ENCODE results near the gene SLC9B1.
A peak's percentile ranks its signal among the peaks of the same experiment; 100 is the strongest.
"Not testable (repeated sequence)": the region's sequence is repeated elsewhere in the genome, so short reads cannot be mapped to it uniquely, and the experiment has no call there.

Gene SLC9B1

DNA sequence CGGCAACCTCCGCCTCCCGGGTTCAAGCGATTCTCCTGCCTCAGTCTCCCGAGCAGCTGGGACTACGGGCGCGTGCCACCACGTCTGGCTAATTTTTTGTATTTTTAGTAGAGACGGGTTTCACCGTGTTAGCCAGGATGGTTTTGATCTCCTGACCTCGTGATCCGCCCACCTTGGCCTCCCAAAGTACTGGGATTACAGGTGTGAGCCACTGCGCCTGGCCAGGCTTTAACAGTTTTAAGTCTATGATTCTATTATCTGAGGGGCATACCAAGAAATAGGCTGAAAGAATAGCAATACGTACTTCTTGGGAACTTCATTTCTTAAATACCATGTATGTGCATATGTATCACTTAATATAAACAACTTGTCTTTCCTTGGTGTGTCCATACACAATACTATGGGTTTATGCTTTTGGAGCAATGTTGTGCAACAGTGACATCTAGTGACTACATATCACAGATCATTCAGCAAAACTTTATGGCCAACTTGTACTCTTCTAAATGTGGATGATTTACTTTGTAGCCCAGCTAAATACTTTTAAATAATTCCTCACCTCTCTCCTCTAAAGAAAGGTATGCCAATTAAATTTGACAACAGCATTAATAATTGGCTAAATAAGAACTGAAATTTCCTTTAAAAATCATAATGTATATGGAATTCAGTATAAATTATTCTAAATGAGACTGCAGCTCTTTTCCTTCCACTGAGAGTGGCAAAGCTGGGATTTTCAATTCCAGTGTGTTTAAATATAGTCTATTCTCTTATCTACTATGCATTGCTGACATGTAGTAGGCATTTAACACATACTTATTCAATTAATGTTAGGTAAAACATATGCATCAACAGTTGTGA, 10.4 kb downstream of the SLC9B1 start:
- H3K27ac ChIP-seq = no peak overlapping the region
- TF ChIP-seq, protein P1, sequence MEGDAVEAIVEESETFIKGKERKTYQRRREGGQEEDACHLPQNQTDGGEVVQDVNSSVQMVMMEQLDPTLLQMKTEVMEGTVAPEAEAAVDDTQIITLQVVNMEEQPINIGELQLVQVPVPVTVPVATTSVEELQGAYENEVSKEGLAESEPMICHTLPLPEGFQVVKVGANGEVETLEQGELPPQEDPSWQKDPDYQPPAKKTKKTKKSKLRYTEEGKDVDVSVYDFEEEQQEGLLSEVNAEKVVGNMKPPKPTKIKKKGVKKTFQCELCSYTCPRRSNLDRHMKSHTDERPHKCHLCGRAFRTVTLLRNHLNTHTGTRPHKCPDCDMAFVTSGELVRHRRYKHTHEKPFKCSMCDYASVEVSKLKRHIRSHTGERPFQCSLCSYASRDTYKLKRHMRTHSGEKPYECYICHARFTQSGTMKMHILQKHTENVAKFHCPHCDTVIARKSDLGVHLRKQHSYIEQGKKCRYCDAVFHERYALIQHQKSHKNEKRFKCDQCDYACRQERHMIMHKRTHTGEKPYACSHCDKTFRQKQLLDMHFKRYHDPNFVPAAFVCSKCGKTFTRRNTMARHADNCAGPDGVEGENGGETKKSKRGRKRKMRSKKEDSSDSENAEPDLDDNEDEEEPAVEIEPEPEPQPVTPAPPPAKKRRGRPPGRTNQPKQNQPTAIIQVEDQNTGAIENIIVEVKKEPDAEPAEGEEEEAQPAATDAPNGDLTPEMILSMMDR (IDR thresholded peaks at IDR 0.05; ENCODE audit: low read depth, low read length) = peak; percentile 65
- no peaks in the 10 kb centered on the region for H3K9me3 ChIP-seq (ENCODE audit: severe bottlenecking)
- H3K4me3 ChIP-seq (ENCODE audit: low read depth, low read length) = no peak overlapping the region
- DNase-seq = peak; percentile 22
- no peaks in the 10 kb centered on the region for H3K27me3 ChIP-seq (ENCODE audit: insufficient read depth, low read depth, severe bottlenecking)
- no peaks in the 10 kb centered on the region for H3K36me3 ChIP-seq

DNA sequence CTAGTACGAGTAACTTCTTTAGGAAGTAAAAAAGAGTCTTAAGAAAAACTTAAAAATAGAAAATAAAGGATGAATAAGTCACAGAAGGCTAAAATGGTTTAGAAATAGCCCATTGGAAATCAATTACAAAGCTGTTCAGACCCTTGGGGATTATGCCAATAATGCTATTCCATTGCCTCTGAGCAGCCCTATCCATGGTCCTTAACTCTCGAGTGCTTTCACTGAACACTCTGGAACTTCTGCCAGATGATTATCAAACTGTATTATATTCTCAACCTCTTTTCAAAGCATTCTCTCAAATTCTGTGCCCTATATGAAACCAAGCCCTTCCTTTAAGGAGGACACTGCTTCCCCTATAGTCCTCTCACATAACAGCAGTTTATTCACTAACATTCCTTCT, 17.0 kb downstream of the SLC9B1 start:
- Histone ChIP-seq H3K36me3 (no peaks in the 10 kb centered on the region), H3K4me3 (ENCODE audit: low read depth, low read length) (no peak overlapping the region), H3K27me3 (ENCODE audit: insufficient read depth, low read depth, severe bottlenecking) (no peaks in the 10 kb centered on the region), H3K27ac (no peak overlapping the region), H3K9me3 (ENCODE audit: severe bottlenecking) (no peaks in the 10 kb centered on the region)
- DNase-seq = no peak
- TF ChIP-seq, protein P1 (IDR thresholded peaks at IDR 0.05; ENCODE audit: low read depth, low read length) = no peak

DNA sequence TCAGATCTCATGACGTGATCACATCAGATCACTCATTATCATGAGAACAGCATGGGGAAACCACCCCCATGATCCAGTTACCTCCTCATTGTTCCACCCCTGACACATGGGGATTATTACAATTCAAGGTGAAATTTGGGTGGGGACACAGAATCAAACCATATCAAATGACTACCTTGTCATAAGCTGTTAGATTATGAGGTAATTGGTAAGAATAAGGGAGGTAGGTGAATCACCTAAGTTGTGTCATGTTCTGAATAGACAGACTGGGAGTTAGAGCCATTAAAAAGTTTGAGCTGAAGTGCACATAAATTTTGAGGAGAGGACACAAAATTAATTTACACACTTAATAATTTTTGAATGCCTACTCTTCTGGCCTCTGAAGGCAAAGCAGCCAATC, 24.7 kb downstream of the SLC9B1 start:
- Histone ChIP-seq H3K27me3 (ENCODE audit: insufficient read depth, low read depth, severe bottlenecking) (no peaks in the 10 kb centered on the region), H3K9me3 (ENCODE audit: severe bottlenecking) (peaks cover 7% of the 10 kb centered on the region), H3K27ac (no peak overlapping the region), H3K36me3 (no peaks in the 10 kb centered on the region), H3K4me3 (ENCODE audit: low read depth, low read length) (no peak overlapping the region)
- TF ChIP-seq, protein P1 (IDR thresholded peaks at IDR 0.05; ENCODE audit: low read depth, low read length) = no peak
- DNase-seq = no peak

DNA sequence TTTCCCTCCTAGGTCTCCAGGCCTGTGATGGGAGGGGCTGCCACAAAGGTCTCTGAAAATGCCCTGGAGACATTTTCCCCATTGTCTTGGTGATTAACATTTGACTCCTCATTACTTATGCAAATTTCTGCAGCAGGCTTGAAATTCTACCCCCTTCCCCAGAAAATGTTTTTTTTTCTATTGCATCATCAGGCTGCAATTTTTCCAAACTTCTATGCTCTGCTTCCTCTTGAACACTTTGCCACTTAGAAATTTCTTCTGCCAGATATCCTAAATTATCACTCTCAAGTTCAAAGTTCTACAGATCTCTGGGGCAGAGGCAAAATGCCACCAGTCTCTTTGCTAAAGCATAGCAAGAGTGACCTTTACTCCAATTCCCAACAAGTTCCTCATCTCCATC, 25.5 kb downstream of the SLC9B1 start:
- H3K27ac ChIP-seq; H3K4me3 ChIP-seq (ENCODE audit: low read depth, low read length); H3K36me3 ChIP-seq; DNase-seq; H3K9me3 ChIP-seq (ENCODE audit: severe bottlenecking); H3K27me3 ChIP-seq (ENCODE audit: insufficient read depth, low read depth, severe bottlenecking): not testable (repeated sequence)

DNA sequence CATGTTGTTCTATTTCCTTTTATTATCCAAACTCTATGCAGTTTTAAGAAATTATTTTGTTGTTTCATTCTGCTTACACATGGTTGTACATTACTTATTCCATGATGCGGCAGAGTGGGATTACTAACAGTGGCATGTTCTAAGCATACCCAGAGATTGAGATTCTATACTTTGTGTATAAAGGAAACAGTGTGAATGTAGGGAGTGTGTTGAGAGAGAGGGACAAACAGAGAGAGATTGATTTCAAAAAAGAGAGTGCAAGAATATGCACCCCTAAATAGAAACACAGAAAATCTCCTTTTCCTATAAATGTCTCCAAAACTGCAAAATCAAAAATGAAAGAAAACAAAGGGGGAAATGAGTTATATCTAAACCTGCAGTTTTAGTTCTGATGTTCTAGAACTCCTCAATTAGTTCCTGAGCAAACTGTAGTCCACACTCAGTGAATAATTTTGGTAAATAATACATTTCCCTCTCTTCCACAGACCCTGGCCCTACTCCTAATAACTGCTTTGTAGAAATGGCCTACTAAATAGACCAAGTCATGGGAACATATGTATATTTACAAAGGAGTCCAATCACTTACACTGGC, 31.0 kb downstream of the SLC9B1 start:
- no peak for DNase-seq
- H3K4me3 ChIP-seq (ENCODE audit: low read depth, low read length) = no peak overlapping the region
- H3K36me3 ChIP-seq = no peaks in the 10 kb centered on the region
- TF ChIP-seq, protein P1 (IDR thresholded peaks at IDR 0.05; ENCODE audit: low read depth, low read length) = no peak
- H3K27me3 ChIP-seq (ENCODE audit: insufficient read depth, low read depth, severe bottlenecking) = no peaks in the 10 kb centered on the region
- H3K9me3 ChIP-seq (ENCODE audit: severe bottlenecking) = peaks cover 4% of the 10 kb centered on the region
- no peak overlapping the region for H3K27ac ChIP-seq

DNA sequence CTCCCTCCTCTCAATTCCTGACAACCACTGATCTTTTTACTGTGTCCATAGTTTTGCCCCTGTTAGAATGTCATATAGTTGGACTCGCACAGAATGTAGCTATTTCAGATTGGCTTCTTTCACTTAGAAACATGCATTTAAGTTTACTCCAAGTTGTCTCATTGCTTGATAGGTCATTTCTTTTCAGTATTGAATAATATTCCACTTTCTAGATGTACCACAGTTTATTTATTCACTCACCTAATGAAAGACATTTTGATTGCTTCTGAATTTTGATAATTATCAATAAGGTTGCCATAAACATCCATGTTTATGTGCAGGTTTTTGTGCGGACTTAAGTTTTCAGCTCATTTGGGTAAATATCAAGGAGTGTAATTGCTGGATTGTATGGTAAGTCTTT, 38.5 kb downstream of the SLC9B1 start:
- Histone ChIP-seq H3K27ac (no peak overlapping the region), H3K27me3 (ENCODE audit: insufficient read depth, low read depth, severe bottlenecking) (no peaks in the 10 kb centered on the region), H3K4me3 (ENCODE audit: low read depth, low read length) (no peak overlapping the region), H3K36me3 (no peaks in the 10 kb centered on the region), H3K9me3 (ENCODE audit: severe bottlenecking) (peaks cover 3% of the 10 kb centered on the region)
- TF ChIP-seq, protein P1 (IDR thresholded peaks at IDR 0.05; ENCODE audit: low read depth, low read length) = no peak
- DNase-seq = no peak

DNA sequence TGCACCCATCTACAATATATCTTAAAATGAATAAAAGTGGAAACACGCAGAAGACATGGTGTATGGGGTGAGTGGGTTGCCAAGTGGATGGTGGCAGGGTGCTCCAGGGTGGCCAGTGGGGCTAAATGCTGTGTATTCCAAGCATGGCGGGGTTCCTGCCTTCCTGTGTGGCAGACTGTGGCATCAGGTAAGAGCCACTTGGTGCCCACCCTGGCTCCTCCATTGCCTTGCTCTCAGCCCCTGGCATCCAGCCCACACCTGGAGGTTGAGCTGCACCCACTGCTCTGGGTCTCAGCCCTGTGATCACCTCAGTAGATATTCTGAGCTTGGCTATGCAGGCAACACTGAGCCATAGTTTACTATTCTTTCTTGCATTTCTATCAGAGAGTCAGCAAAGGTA, 57.7 kb downstream of the SLC9B1 start:
- H3K4me3 ChIP-seq (ENCODE audit: low read depth, low read length); H3K36me3 ChIP-seq; H3K27me3 ChIP-seq (ENCODE audit: insufficient read depth, low read depth, severe bottlenecking); H3K9me3 ChIP-seq (ENCODE audit: severe bottlenecking); DNase-seq; H3K27ac ChIP-seq: not testable (repeated sequence)
